ENCODE data around the gene CFL1. TPM values are rescaled to one million over a fixed set of nuclear protein-coding genes. Genes with fewer than 3 reads are reported as not detected.
A peak's percentile ranks its signal among the peaks of the same experiment; 100 is the strongest.
"Not testable (repeated sequence)": the region's sequence is repeated elsewhere in the genome, so short reads cannot be mapped to it uniquely, and the experiment has no call there.

The CFL1 gene
- total RNA-seq, 1 donor from 2014 or later = 1,155 TPM

DNA sequence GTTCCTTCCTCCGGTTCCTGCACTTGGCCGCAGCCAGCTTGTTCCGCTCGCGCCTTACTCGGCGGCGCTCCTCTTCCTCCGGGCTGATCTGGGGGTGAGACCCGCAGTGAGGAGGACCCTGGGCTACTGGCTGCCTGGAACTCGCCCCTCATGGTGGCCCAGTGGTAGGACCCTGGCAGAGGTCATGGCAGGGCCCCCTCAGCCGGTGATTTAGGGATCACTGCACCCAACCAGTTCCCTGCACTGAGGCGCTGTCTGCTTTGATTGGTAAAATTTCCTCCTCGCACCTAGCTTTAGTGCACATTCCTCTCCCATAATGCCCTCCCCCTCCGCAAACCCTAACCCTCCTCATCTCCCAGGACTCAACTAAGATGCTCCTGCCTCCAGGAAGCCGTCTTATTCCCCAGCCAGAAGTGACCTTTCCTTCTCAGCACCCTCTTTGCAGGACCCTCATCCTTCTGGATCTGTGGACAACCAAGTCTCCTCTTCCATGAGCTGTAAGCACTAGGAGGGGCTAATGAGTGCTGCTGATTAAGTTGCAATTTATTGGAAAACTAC lies 36.1 kb upstream of the CFL1 start:
- DNase-seq (ENCODE audit: low spot score) = peak; percentile 41
- H3K27ac Mint-ChIP-seq = peak overlapping the region; percentile 85
- H3K36me3 Mint-ChIP-seq (ENCODE audit: low read depth) = peaks cover 59% of the 10 kb centered on the region
- H3K4me1 Mint-ChIP-seq (ENCODE audit: low read depth) = peaks cover 55% of the 10 kb centered on the region
- no peaks in the 10 kb centered on the region for H3K9me3 Mint-ChIP-seq
- no peaks in the 10 kb centered on the region for H3K27me3 Mint-ChIP-seq (ENCODE audit: low read depth)
- peak overlapping the region; percentile 79 for H3K4me3 Mint-ChIP-seq (ENCODE audit: low read depth)
- intact Hi-C loops (cut with micrococcal nuclease) = loop anchor here (5.0 kb wide), 1 partner anchor 33 kb away; no protein-coding TSS in a partner anchor

DNA sequence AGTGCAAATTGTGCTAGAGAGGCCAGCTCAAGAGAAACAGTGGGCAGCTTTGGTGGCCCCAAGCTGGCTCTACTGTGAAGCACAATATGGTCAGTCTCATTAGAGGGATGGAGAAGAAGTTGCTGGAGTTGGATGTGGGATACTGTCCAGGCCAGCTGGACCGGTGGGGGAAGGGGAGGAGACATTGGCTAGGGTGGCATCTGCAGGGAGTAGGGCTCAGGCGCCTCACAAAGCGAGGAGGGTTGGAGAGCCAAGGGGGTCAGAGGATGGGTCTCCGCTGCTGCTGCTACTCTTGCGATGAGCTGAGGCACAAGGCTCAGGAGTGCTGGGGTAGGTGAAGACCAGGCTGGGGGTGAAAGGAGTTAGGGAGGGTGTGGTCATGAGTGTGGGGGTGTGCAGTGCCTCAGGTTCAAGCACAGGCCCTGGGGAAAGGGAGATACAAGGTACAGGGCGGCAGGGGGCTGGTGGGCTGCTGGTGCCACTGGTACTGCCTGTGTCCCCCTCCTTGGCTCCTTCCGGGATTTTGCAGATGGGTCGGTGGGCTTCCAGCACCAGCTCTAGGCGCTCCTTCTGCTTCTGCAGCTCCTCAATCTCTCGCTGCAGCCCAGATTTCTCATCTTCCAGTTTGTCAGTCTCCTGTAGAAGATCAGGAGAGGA lies 34.8 kb upstream of the CFL1 start:
- peaks cover 58% of the 10 kb centered on the region for H3K36me3 Mint-ChIP-seq (ENCODE audit: low read depth)
- intact Hi-C loops (cut with micrococcal nuclease) = loop anchor here (5.0 kb wide), 1 partner anchor 35 kb away; no protein-coding TSS in a partner anchor
- DNase-seq (ENCODE audit: low spot score) = no peak

DNA sequence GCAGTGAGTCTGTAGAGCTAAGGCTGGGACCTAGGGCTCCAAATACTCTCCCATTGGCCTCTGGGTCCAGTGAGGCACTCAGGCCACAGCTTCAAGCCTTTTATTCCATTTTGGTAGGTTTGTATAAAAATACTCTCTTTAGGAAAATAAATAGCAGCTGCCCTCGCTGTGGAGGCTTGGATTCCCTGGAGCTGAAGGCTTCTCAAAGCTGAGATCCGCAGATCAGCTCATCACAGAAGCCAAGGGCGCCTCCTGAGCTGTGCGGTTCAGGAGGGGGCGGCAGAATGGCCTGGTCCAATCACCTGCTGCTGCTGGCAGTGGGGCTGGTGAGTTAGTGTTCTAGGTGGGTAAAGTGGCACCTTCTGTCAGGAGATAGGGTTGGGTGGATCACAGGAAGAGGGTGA lies 34.2 kb upstream of the CFL1 start:
- H3K27me3 Mint-ChIP-seq (ENCODE audit: low read depth); H3K9me3 Mint-ChIP-seq; DNase-seq (ENCODE audit: low spot score): not testable (repeated sequence)
- peak overlapping the region; percentile 78 for H3K27ac Mint-ChIP-seq
- peaks cover 57% of the 10 kb centered on the region for H3K36me3 Mint-ChIP-seq (ENCODE audit: low read depth)
- peaks cover 56% of the 10 kb centered on the region for H3K4me1 Mint-ChIP-seq (ENCODE audit: low read depth)
- peak overlapping the region; percentile 79 for H3K4me3 Mint-ChIP-seq (ENCODE audit: low read depth)
- intact Hi-C loops (cut with micrococcal nuclease) = loop anchor here (5.0 kb wide), 1 partner anchor 35 kb away; no protein-coding TSS in a partner anchor

More for the DNA sequence above, 34.8 kb upstream of the CFL1 start:
- H3K27me3 Mint-ChIP-seq (ENCODE audit: low read depth) = no peaks in the 10 kb centered on the region
- H3K4me3 Mint-ChIP-seq (ENCODE audit: low read depth) = peak overlapping the region; percentile 79
- no peaks in the 10 kb centered on the region for H3K9me3 Mint-ChIP-seq
- peak overlapping the region; percentile 78 for H3K27ac Mint-ChIP-seq
- H3K4me1 Mint-ChIP-seq (ENCODE audit: low read depth) = peaks cover 55% of the 10 kb centered on the region

DNA sequence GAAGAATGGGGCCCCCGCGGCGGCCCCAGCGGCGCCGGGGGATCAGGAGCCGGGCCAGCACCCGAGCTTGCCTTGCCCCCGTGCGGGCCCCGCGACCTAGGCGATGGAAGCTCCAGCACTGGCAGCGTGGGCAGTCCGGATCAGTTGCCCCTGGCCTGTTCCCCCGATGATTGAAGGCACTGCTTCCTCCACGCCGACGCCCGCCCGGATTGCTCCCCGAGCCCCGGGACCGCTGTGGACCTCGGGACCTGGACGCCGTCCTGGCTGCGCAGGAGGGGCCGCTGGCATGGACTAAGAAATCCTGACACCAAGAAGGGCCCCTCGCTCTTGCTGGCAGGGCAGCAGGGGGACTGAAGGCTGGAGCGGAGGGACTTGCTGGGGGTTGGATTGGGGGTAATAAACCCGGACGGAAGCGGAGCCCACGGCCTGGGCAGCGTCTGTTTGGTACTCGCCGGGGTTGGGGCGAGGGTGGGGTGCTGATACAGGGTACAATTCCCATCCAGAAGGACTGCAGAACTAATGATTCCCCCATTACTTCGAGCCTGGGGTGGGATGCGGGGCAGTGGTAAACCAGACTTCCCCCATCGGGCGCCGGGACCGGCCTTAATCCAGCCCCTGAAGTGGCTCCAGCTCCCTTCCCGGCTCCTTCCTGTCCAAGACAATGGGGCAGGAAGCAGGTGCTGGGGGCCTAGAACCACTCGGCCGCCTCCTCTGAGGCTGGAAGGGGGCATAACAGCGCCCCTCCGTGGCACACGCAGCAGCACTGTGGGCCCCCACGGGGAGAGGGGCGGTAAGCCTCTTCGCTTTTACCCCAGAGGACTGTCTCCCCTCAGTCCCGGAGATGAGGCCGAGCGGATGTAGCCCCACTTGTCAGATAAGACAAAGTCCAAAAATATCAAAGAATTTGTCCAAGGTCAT lies 33.5 kb upstream of the CFL1 start:
- no peak for DNase-seq (ENCODE audit: low spot score)
- peak overlapping the region; percentile 78 for H3K27ac Mint-ChIP-seq
- no peaks in the 10 kb centered on the region for H3K27me3 Mint-ChIP-seq (ENCODE audit: low read depth)
- H3K4me1 Mint-ChIP-seq (ENCODE audit: low read depth) = peaks cover 59% of the 10 kb centered on the region
- H3K4me3 Mint-ChIP-seq (ENCODE audit: low read depth) = peak overlapping the region; percentile 79
- intact Hi-C loops (cut with micrococcal nuclease) = loop anchor here (5.0 kb wide), 1 partner anchor 36 kb away; no protein-coding TSS in a partner anchor
- H3K36me3 Mint-ChIP-seq (ENCODE audit: low read depth) = peaks cover 57% of the 10 kb centered on the region
- no peaks in the 10 kb centered on the region for H3K9me3 Mint-ChIP-seq

DNA sequence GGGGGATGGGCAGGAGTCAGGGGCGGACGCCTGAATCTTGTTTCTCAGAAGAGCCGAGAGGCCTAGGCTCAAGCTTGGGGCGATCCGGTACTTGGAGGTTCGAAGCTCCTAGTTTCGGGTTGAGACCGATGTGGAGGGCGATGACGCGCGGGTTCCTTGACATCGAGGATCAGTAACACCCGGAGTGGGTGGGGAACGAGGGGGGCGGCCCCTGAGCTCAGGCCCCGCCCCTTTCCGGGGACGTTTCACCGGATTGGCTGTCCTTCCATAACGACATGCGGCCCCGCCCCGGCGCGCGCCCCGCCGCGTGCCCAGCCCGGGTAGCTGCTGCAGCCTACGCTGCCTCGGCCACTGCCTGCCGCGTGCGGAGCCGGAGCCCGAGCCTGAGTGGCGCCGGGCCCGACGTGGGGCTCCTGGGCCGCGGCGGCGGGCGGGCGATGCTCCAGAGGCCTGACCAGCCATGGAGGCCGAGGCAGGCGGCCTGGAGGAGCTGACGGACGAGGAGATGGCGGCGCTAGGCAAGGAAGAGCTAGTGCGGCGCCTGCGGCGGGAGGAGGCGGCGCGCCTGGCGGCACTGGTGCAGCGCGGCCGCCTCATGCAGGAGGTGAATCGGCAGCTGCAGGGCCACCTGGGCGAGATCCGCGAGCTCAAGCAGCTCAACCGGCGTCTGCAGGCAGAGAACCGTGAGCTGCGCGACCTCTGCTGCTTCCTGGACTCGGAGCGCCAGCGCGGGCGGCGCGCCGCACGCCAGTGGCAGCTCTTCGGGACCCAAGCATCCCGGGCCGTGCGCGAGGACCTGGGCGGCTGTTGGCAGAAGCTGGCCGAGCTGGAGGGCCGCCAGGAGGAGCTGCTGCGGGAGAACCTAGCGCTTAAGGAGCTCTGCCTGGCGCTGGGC lies 32.6 kb upstream of the CFL1 start, which contains the start of gene CCDC85B:
CCDC85B (plus strand) TSS at position 350 of the 895 bp plus-strand sequence; CDS start at position 461, 111 bp downstream.
- H3K27ac Mint-ChIP-seq = peak within 1 kb of the TSS; percentile 92
- H3K9me3 Mint-ChIP-seq = no peaks in the 10 kb centered on the region
- no peaks in the 10 kb centered on the region for H3K27me3 Mint-ChIP-seq (ENCODE audit: low read depth)
- intact Hi-C loops (cut with micrococcal nuclease) = loop anchor here (1.0 to 5.0 kb wide), 3 partner anchors 10 to 37 kb away; partner anchors contain the start of genes CFL1 and FOSL1
- peaks cover 54% of the 10 kb centered on the region for H3K36me3 Mint-ChIP-seq (ENCODE audit: low read depth)
- peaks cover 56% of the 10 kb centered on the region for H3K4me1 Mint-ChIP-seq (ENCODE audit: low read depth)
- DNase-seq (ENCODE audit: low spot score) = peak; percentile 98
- H3K4me3 Mint-ChIP-seq (ENCODE audit: low read depth) = peak within 1 kb of the TSS; percentile 98

DNA sequence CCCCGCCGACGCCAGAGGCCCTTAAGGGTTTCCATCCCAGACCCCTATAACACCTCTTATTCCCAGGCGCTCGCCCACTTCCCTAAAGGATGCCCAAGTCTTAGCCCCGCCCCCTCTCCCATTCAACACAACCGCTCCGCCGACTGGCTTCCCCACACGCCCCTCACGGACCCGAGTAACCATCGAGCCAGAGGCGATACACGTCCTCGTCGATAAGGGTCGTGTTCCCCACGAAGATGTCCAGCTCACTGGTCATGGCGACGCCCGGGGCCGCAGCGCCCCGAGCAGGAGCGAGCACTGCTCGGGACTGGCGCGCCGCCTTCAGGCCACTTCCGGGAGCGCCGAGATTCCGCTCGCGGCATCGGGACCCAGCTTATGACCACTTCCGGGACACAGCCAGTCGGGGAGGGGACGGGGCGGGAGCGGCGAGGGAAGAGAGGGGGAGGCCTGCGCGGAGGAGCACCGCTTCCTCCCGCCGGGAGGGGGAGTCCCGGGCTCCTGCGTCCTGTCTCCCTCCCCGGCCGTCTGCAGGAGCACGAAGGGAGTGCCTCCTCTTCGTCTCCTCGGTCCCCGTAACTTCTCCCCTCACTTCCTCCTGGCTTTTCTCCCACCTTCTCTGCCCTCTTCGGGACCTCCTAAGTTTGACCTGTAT lies 30.3 kb upstream of the CFL1 start, which contains the start of gene FIBP:
FIBP (minus strand) TSS at position 309 of the 652 bp plus-strand sequence; CDS start at position 256, 53 bp downstream.
- Mint-ChIP-seq H3K36me3 (ENCODE audit: low read depth) (peaks cover 61% of the 10 kb centered on the region), H3K27ac (peak within 1 kb of the TSS; percentile 92), H3K9me3 (no peaks in the 10 kb centered on the region), H3K4me1 (ENCODE audit: low read depth) (peaks cover 47% of the 10 kb centered on the region), H3K4me3 (ENCODE audit: low read depth) (peak within 1 kb of the TSS; percentile 98), H3K27me3 (ENCODE audit: low read depth) (no peaks in the 10 kb centered on the region)
- intact Hi-C loops (cut with micrococcal nuclease) = loop anchor here (1.0 to 2.0 kb wide), 2 partner anchors 73 to 101 kb away; partner anchors contain the start of gene SART1
- DNase-seq (ENCODE audit: low spot score) = peak; percentile 91

DNA sequence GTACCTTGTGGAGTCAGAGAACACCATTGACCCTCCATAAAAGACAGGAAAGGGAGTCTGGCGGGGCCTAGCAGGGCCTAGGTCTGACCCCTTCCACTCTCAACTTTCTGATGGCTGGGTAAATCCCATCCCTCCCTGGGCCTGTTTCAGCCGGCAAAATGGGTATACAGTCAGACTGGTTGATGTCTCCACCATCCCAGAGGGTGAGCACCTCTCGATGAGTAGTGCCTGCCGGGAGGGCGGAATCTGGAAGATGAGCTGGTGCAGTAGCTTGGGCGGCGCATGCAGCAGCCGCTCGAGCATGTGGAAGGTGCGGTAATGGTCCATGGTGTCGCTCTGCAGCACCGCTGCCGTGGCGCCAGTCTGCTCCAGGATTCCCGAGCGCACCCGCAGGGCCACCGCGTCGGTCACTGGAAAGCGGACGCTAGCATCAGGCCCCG lies 29.8 kb upstream of the CFL1 start:
- DNase-seq (ENCODE audit: low spot score) = no peak

DNA sequence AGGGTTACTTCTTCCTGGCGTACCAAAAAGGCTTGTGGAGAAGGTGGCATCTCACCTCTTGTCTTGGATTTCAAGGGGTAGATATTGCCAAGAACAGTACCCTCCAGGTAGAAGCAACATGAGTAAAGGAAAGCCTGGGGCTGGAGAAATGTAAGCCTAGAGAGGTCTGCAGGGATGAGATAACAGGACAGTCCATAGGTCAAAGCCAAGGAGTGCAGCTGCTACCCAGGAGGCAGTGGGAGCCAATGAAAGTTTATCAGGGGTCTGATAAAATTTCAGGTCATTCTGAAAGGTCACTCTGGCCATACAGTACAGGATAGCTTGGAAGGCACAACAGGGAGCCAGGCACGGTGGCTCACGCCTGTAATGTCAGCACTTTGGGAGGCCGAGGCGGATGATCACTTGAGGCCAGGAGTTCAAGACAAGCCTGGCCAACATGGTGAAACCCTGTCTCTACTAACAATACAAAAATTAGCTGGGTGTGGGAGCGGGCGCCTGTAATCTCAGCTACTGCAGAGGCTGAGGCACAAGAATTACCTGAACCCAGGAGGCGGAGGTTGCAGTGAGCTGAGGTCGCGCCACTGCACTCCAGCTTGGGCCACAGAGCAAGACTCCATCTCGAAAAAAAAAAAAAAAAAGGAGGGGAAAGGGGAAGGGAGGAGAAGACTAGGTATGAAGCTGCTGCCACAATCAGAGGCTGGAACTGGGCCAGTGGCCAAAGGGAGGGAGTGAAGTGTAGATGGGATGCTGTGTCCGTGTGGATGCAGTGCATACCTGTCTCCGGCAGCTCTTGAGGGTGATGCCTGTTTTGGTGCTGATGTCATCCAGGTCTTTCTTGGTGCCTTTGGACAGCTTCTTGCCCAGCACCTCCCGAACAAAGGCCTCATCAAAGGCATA lies 29.1 kb upstream of the CFL1 start:
- H3K4me3 Mint-ChIP-seq (ENCODE audit: low read depth) = peak overlapping the region; percentile 98
- peaks cover 57% of the 10 kb centered on the region for H3K36me3 Mint-ChIP-seq (ENCODE audit: low read depth)
- H3K27ac Mint-ChIP-seq = peak overlapping the region; percentile 92
- no peaks in the 10 kb centered on the region for H3K27me3 Mint-ChIP-seq (ENCODE audit: low read depth)
- no peak for DNase-seq (ENCODE audit: low spot score)
- intact Hi-C loops (cut with micrococcal nuclease) = no loop called here
- no peaks in the 10 kb centered on the region for H3K9me3 Mint-ChIP-seq
- H3K4me1 Mint-ChIP-seq (ENCODE audit: low read depth) = peaks cover 37% of the 10 kb centered on the region

More for the DNA sequence above, 29.8 kb upstream of the CFL1 start:
- H3K36me3 Mint-ChIP-seq (ENCODE audit: low read depth) = peaks cover 57% of the 10 kb centered on the region
- H3K27ac Mint-ChIP-seq = peak overlapping the region; percentile 92
- intact Hi-C loops (cut with micrococcal nuclease) = loop anchor here (1.0 to 2.0 kb wide), 2 partner anchors 73 to 102 kb away; partner anchors contain the start of gene SART1
- H3K27me3 Mint-ChIP-seq (ENCODE audit: low read depth) = no peaks in the 10 kb centered on the region
- peak overlapping the region; percentile 98 for H3K4me3 Mint-ChIP-seq (ENCODE audit: low read depth)
- H3K9me3 Mint-ChIP-seq = no peaks in the 10 kb centered on the region
- H3K4me1 Mint-ChIP-seq (ENCODE audit: low read depth) = peaks cover 44% of the 10 kb centered on the region

DNA sequence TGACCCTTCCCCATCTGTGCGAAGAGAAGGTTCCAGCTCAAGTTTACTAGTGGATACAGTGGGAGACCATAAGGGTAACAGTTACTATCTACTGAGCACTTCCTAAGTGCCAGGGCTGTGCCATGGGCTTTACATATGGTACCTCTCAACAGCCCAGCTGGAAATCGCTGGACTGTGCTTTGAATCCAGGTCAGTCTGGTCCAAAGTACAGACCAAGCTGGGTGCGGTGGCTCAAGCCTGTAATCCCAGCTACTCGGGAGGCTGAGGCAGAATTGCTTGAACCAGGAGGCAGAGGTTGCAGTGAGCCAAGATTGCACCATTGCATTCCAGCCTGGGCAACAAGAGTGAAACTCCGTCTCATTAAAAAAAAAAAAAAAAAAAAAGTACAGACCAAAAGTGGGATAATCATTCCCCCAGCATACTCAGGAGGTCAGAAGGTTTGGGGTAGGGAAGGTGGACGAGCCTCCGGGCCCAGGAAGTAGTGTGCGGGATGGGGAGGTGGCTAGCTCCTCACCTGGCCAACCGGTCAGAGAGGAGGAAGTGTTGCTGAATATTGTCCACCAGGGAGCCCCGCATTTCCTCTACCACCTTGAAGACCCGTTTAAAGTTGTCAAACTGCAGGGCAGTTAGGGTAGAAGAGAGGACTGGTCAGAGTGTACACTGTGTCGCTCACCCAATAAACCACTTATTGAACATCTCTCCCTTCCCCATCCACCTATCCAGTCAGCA lies 28.0 kb upstream of the CFL1 start:
- Mint-ChIP-seq H3K4me3 (ENCODE audit: low read depth) (peak overlapping the region; percentile 98), H3K27ac (no peak overlapping the region), H3K27me3 (ENCODE audit: low read depth) (no peaks in the 10 kb centered on the region), H3K36me3 (ENCODE audit: low read depth) (peaks cover 51% of the 10 kb centered on the region), H3K9me3 (no peaks in the 10 kb centered on the region), H3K4me1 (ENCODE audit: low read depth) (peaks cover 36% of the 10 kb centered on the region)
- no peak for DNase-seq (ENCODE audit: low spot score)
- intact Hi-C loops (cut with micrococcal nuclease) = no loop called here

DNA sequence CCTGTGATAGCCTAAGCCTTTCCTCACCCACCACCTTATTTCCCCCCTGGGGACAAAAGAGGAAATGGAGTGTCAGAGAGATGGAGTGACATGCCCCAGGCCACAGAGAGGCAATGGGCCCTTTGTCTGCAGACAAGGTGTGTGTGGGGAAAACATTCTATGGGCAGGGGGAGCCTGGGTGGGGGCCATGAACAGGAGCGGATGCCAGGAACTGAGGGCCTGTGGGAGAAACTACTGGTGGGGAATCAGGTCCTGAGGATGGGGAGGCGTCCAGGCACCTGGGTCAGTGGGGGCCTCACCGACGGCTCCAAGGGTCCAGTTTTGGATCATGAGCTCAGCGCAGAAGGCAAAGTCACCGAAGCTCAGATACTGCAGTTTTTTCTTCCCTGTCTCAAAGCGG lies 27.3 kb upstream of the CFL1 start:
- intact Hi-C loops (cut with micrococcal nuclease) = no loop called here
- no peak for DNase-seq (ENCODE audit: low spot score)
- no peak overlapping the region for H3K27ac Mint-ChIP-seq

More for the DNA sequence above, 27.3 kb upstream of the CFL1 start:
- Mint-ChIP-seq H3K9me3 (no peaks in the 10 kb centered on the region), H3K36me3 (ENCODE audit: low read depth) (peaks cover 55% of the 10 kb centered on the region), H3K4me1 (ENCODE audit: low read depth) (peaks cover 41% of the 10 kb centered on the region), H3K4me3 (ENCODE audit: low read depth) (no peak overlapping the region), H3K27me3 (ENCODE audit: low read depth) (no peaks in the 10 kb centered on the region)

Measured in activated T-helper 2 cell treated with anti-CD3 and anti-CD28 coated beads, Interferon-gamma antibody, Interleukin-2, Interleukin-4, amounts not matched to agents 10 μg/mL and 5 μg/mL and 100 μg/mL, durations not matched to agents 14 hours and 24 hours and 36 hours (primary cell).